Measurements from ENCODE around the gene MAPK10. TPM values are rescaled to one million over a fixed set of nuclear protein-coding genes. Genes with fewer than 3 reads are reported as not detected.

MAPK10 gene
- total RNA-seq, 1 experiment from 2014 or later, result 423 TPM

- H3K4me1 ChIP-seq (ENCODE audit: low read length), result no peaks in the 10 kb centered on the region
- H4K20me1 ChIP-seq (ENCODE audit: insufficient read depth, low read depth, low read length), result no peaks in the 10 kb centered on the region
- H3K9me2 ChIP-seq (replicated peaks; ENCODE audit: insufficient read depth, low read length), result no peaks in the 10 kb centered on the region
- no peaks in the 10 kb centered on the region for H3K9me3 ChIP-seq (ENCODE audit: low read length)
- H3K79me2 ChIP-seq (ENCODE audit: low read length), result no peaks in the 10 kb centered on the region; the same call in 1 of the 2 replicates
- H2AFZ ChIP-seq (ENCODE audit: low read length), result no peak overlapping the region
- H3K27me3 ChIP-seq (ENCODE audit: low read length), result no peaks in the 10 kb centered on the region
- no peak overlapping the region for H3K27ac ChIP-seq (ENCODE audit: low read length)
- H3K36me3 ChIP-seq (ENCODE audit: insufficient read depth, low read length), result no peaks in the 10 kb centered on the region
- H3K4me3 ChIP-seq (ENCODE audit: low read length), result no peak overlapping the region
- no peak overlapping the region for H3K4me2 ChIP-seq (ENCODE audit: low read depth, low read length, poor library complexity, severe bottlenecking)
- DNase-seq, result no peak
- no peak overlapping the region for H3K9ac ChIP-seq (ENCODE audit: low read length)
Observed at GRCh38 chr4:86114563-86114962, 245.3 kb downstream of the MAPK10 start.

GRCh38 chr4:86108834-86109233 is 251.0 kb downstream of the MAPK10 start:
- peaks cover 14% of the 10 kb centered on the region for H3K4me1 ChIP-seq (ENCODE audit: low read length)
- no peak overlapping the region for H3K27ac ChIP-seq (ENCODE audit: low read length)
- H3K9me3 ChIP-seq (ENCODE audit: low read length), result no peaks in the 10 kb centered on the region
- H3K27me3 ChIP-seq (ENCODE audit: low read length), result no peaks in the 10 kb centered on the region
- H3K4me3 ChIP-seq (ENCODE audit: low read length), result no peak overlapping the region
- no peak overlapping the region for H3K4me2 ChIP-seq (ENCODE audit: low read depth, low read length, poor library complexity, severe bottlenecking)
- peaks cover 16% of the 10 kb centered on the region; the same call in 1 of the 2 replicates for H3K36me3 ChIP-seq (ENCODE audit: insufficient read depth, low read length)
- H3K79me2 ChIP-seq (ENCODE audit: low read length), result peaks cover 7% of the 10 kb centered on the region; the same call in 1 of the 2 replicates
- no peak for DNase-seq
- no peaks in the 10 kb centered on the region for H3K9me2 ChIP-seq (replicated peaks; ENCODE audit: insufficient read depth, low read length)
- no peaks in the 10 kb centered on the region for H4K20me1 ChIP-seq (ENCODE audit: insufficient read depth, low read depth, low read length)
- no peak overlapping the region for H2AFZ ChIP-seq (ENCODE audit: low read length)
- H3K9ac ChIP-seq (ENCODE audit: low read length), result no peak overlapping the region

GRCh38 chr4:86108137-86108536 is 251.7 kb downstream of the MAPK10 start:
- H3K36me3 ChIP-seq (ENCODE audit: insufficient read depth, low read length), result peaks cover 16% of the 10 kb centered on the region; the same call in 1 of the 2 replicates
- H4K20me1 ChIP-seq (ENCODE audit: insufficient read depth, low read depth, low read length), result no peaks in the 10 kb centered on the region
- H3K27ac ChIP-seq (ENCODE audit: low read length), result no peak overlapping the region
- no peak for DNase-seq
- H3K4me3 ChIP-seq (ENCODE audit: low read length), result no peak overlapping the region
- no peak overlapping the region for H2AFZ ChIP-seq (ENCODE audit: low read length)
- no peaks in the 10 kb centered on the region for H3K9me2 ChIP-seq (replicated peaks; ENCODE audit: insufficient read depth, low read length)
- H3K9ac ChIP-seq (ENCODE audit: low read length), result no peak overlapping the region
- peaks cover 7% of the 10 kb centered on the region; the same call in 1 of the 2 replicates for H3K79me2 ChIP-seq (ENCODE audit: low read length)
- H3K27me3 ChIP-seq (ENCODE audit: low read length), result no peaks in the 10 kb centered on the region
- H3K4me2 ChIP-seq (ENCODE audit: low read depth, low read length, poor library complexity, severe bottlenecking), result no peak overlapping the region
- peaks cover 14% of the 10 kb centered on the region for H3K4me1 ChIP-seq (ENCODE audit: low read length)
- H3K9me3 ChIP-seq (ENCODE audit: low read length), result no peaks in the 10 kb centered on the region

- Histone ChIP-seq H3K9me2 (replicated peaks; ENCODE audit: insufficient read depth, low read length) (no peaks in the 10 kb centered on the region), H3K36me3 (ENCODE audit: insufficient read depth, low read length) (peaks cover 16% of the 10 kb centered on the region; the same call in 1 of the 2 replicates), H2AFZ (ENCODE audit: low read length) (no peak overlapping the region)
Observed at GRCh38 chr4:86107112-86107511, 252.7 kb downstream of the MAPK10 start.

GRCh38 chr4:86106475-86106874 is 253.4 kb downstream of the MAPK10 start:
- peaks cover 12% of the 10 kb centered on the region for H3K79me2 ChIP-seq (ENCODE audit: low read length)

More at GRCh38 chr4:86107112-86107511, 252.7 kb downstream of the MAPK10 start:
- Histone ChIP-seq H3K9ac (ENCODE audit: low read length) (no peak overlapping the region), H3K4me2 (ENCODE audit: low read depth, low read length, poor library complexity, severe bottlenecking) (no peak overlapping the region), H3K9me3 (ENCODE audit: low read length) (no peaks in the 10 kb centered on the region), H3K27ac (ENCODE audit: low read length) (no peak overlapping the region), H3K4me1 (ENCODE audit: low read length) (peaks cover 16% of the 10 kb centered on the region), H4K20me1 (ENCODE audit: insufficient read depth, low read depth, low read length) (no peaks in the 10 kb centered on the region), H3K79me2 (ENCODE audit: low read length) (peaks cover 7% of the 10 kb centered on the region; the same call in 1 of the 2 replicates), H3K4me3 (ENCODE audit: low read length) (no peak overlapping the region), H3K27me3 (ENCODE audit: low read length) (no peaks in the 10 kb centered on the region)
- DNase-seq, result no peak

GRCh38 chr4:86101841-86102240 is 258.0 kb downstream of the MAPK10 start:
- Histone ChIP-seq H3K79me2 (ENCODE audit: low read length) (peaks cover 7% of the 10 kb centered on the region; the same call in 1 of the 2 replicates), H3K27ac (ENCODE audit: low read length) (peak overlapping the region; percentile 43), H3K4me3 (ENCODE audit: low read length) (no peak overlapping the region), H3K27me3 (ENCODE audit: low read length) (no peaks in the 10 kb centered on the region), H3K4me2 (ENCODE audit: low read depth, low read length, poor library complexity, severe bottlenecking) (peak overlapping the region; percentile 14), H3K9ac (ENCODE audit: low read length) (no peak overlapping the region), H2AFZ (ENCODE audit: low read length) (no peak overlapping the region), H3K4me1 (ENCODE audit: low read length) (peaks cover 24% of the 10 kb centered on the region), H4K20me1 (ENCODE audit: insufficient read depth, low read depth, low read length) (no peaks in the 10 kb centered on the region), H3K36me3 (ENCODE audit: insufficient read depth, low read length) (peaks cover 33% of the 10 kb centered on the region), H3K9me2 (replicated peaks; ENCODE audit: insufficient read depth, low read length) (no peaks in the 10 kb centered on the region), H3K9me3 (ENCODE audit: low read length) (no peaks in the 10 kb centered on the region)
- DNase-seq, result no peak

More at GRCh38 chr4:86106475-86106874, 253.4 kb downstream of the MAPK10 start:
- H3K9ac ChIP-seq (ENCODE audit: low read length), result no peak overlapping the region
- H3K4me1 ChIP-seq (ENCODE audit: low read length), result peaks cover 23% of the 10 kb centered on the region
- no peak overlapping the region for H3K27ac ChIP-seq (ENCODE audit: low read length)
- no peaks in the 10 kb centered on the region for H4K20me1 ChIP-seq (ENCODE audit: insufficient read depth, low read depth, low read length)
- no peak overlapping the region for H2AFZ ChIP-seq (ENCODE audit: low read length)
- no peak overlapping the region for H3K4me2 ChIP-seq (ENCODE audit: low read depth, low read length, poor library complexity, severe bottlenecking)
- no peak for DNase-seq
- H3K9me3 ChIP-seq (ENCODE audit: low read length), result no peaks in the 10 kb centered on the region
- no peaks in the 10 kb centered on the region for H3K9me2 ChIP-seq (replicated peaks; ENCODE audit: insufficient read depth, low read length)
- H3K36me3 ChIP-seq (ENCODE audit: insufficient read depth, low read length), result peaks cover 20% of the 10 kb centered on the region; the same call in 1 of the 2 replicates
- H3K4me3 ChIP-seq (ENCODE audit: low read length), result no peak overlapping the region
- H3K27me3 ChIP-seq (ENCODE audit: low read length), result no peaks in the 10 kb centered on the region

- Histone ChIP-seq H3K4me3 (ENCODE audit: low read length) (no peak overlapping the region), H2AFZ (ENCODE audit: low read length) (no peak overlapping the region), H3K27ac (ENCODE audit: low read length) (peak overlapping the region; percentile 43), H3K9ac (ENCODE audit: low read length) (no peak overlapping the region), H3K27me3 (ENCODE audit: low read length) (no peaks in the 10 kb centered on the region), H4K20me1 (ENCODE audit: insufficient read depth, low read depth, low read length) (no peaks in the 10 kb centered on the region), H3K36me3 (ENCODE audit: insufficient read depth, low read length) (peaks cover 34% of the 10 kb centered on the region), H3K9me2 (replicated peaks; ENCODE audit: insufficient read depth, low read length) (no peaks in the 10 kb centered on the region), H3K9me3 (ENCODE audit: low read length) (no peaks in the 10 kb centered on the region), H3K79me2 (ENCODE audit: low read length) (peaks cover 7% of the 10 kb centered on the region; the same call in 1 of the 2 replicates), H3K4me2 (ENCODE audit: low read depth, low read length, poor library complexity, severe bottlenecking) (peak overlapping the region; percentile 14), H3K4me1 (ENCODE audit: low read length) (peaks cover 24% of the 10 kb centered on the region)
- DNase-seq, result no peak
Observed at GRCh38 chr4:86101410-86101809, 258.4 kb downstream of the MAPK10 start.

- H3K36me3 ChIP-seq (ENCODE audit: insufficient read depth, low read length), result peaks cover 32% of the 10 kb centered on the region
- H3K79me2 ChIP-seq (ENCODE audit: low read length), result peaks cover 7% of the 10 kb centered on the region; the same call in 1 of the 2 replicates
- no peak overlapping the region for H3K4me2 ChIP-seq (ENCODE audit: low read depth, low read length, poor library complexity, severe bottlenecking)
- no peak for DNase-seq
- no peaks in the 10 kb centered on the region for H3K9me3 ChIP-seq (ENCODE audit: low read length)
- no peaks in the 10 kb centered on the region for H3K9me2 ChIP-seq (replicated peaks; ENCODE audit: insufficient read depth, low read length)
- H4K20me1 ChIP-seq (ENCODE audit: insufficient read depth, low read depth, low read length), result no peaks in the 10 kb centered on the region
- peaks cover 20% of the 10 kb centered on the region for H3K4me1 ChIP-seq (ENCODE audit: low read length)
- H3K9ac ChIP-seq (ENCODE audit: low read length), result no peak overlapping the region
- H3K4me3 ChIP-seq (ENCODE audit: low read length), result no peak overlapping the region
- H3K27me3 ChIP-seq (ENCODE audit: low read length), result no peaks in the 10 kb centered on the region
- H2AFZ ChIP-seq (ENCODE audit: low read length), result no peak overlapping the region
- no peak overlapping the region for H3K27ac ChIP-seq (ENCODE audit: low read length)
Observed at GRCh38 chr4:86100539-86101215, 259.2 kb downstream of the MAPK10 start.
